ENCODE results near the gene LEMD2.
A peak's percentile ranks its signal among the peaks of the same experiment; 100 is the strongest.

The LEMD2 gene

DNA sequence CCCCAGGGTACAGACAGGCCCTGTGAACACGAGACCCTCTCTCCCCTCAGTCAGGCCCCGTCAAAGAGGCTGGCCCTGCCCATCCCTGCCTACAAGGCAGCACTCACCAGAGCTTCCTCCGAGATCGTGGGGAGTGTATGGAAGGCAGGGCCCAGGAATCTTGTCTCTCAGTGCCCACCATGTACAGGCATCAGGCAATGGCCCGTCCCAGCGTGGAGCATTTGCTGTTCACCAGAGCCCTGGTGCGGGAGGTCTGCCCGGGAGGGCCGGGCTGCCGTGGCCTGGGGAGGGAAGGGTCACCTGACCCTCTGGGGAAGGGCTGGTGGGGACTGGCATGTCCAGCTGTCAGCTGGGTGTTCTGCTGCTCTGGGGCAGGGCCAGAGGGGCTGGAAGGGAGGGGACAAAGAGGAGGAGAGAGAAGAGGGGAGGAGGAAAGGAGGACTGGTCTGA lies 42.3 kb downstream of the LEMD2 start, which contains the start of gene IP6K3:
Gene IP6K3, minus strand, starts transcription at position 255 of the 450 bp plus-strand sequence. CDS start 11,429 bp downstream, outside the sequence.
- in situ Hi-C loops (cut with MboI; ENCODE audit: low sequenced_read_pairs, unreplicated experiment), result no loop called here
- TF ChIP-seq, protein P1, sequence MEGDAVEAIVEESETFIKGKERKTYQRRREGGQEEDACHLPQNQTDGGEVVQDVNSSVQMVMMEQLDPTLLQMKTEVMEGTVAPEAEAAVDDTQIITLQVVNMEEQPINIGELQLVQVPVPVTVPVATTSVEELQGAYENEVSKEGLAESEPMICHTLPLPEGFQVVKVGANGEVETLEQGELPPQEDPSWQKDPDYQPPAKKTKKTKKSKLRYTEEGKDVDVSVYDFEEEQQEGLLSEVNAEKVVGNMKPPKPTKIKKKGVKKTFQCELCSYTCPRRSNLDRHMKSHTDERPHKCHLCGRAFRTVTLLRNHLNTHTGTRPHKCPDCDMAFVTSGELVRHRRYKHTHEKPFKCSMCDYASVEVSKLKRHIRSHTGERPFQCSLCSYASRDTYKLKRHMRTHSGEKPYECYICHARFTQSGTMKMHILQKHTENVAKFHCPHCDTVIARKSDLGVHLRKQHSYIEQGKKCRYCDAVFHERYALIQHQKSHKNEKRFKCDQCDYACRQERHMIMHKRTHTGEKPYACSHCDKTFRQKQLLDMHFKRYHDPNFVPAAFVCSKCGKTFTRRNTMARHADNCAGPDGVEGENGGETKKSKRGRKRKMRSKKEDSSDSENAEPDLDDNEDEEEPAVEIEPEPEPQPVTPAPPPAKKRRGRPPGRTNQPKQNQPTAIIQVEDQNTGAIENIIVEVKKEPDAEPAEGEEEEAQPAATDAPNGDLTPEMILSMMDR (IDR thresholded peaks at IDR 0.05; ENCODE audit: borderline replicate concordance, control extremely low read depth, extremely low read depth, insufficient read depth, missing control alignments), result no peak
- no peak for DNase-seq (ENCODE audit: low spot score)

DNA sequence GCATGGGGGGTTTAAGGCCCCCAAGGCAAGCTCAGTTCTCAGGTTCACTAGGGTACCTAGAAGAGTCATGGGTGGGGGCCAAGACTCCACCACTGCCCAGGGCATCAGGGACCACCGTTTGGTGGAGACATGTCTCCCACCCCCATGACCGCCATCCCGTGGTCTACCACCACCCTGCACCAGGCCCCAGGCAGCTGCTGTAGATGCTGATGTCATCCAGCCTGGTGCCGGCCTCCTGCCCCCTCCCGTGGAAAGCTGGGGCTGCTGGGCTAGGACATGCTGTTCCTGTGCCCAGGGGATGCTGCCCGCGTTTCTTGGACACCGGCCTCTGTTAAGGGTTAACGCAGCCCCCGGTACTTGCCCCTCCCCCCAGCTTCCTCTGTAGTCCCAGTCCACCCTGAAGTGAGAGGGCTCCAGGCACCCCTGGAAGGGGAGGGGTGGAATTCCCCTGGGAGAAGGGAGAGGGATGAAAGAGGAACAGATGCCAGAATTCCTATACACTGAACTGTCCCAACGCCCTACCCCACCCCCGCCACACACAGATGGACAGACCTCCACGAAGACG lies 42.8 kb downstream of the LEMD2 start:
- in situ Hi-C loops (cut with MboI; ENCODE audit: low sequenced_read_pairs, unreplicated experiment), result no loop called here
- TF ChIP-seq, protein P1 (IDR thresholded peaks at IDR 0.05; ENCODE audit: borderline replicate concordance, control extremely low read depth, extremely low read depth, insufficient read depth, missing control alignments), result no peak
- no peak for DNase-seq (ENCODE audit: low spot score)

DNA sequence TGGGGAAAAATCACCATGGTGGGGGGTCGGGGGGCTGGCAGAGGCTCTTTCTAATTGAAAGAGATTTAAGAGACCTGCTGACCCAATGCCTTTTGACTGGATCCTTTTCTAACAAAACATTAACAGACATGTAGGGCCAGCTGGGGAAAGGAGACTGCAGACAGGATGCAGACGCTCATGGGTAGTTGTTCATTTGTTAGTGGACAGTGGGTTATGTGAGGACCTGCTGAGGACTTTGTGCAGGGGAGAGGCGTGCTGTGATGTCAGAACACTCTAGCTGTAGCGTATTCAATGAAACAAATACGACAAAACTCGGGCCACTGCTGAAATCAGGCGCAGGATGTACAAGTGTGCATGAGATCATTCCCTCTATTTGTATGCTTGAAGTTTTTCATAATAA lies 43.4 kb downstream of the LEMD2 start:
- in situ Hi-C loops (cut with MboI; ENCODE audit: low sequenced_read_pairs, unreplicated experiment), result no loop called here
- TF ChIP-seq, protein P1 (IDR thresholded peaks at IDR 0.05; ENCODE audit: borderline replicate concordance, control extremely low read depth, extremely low read depth, insufficient read depth, missing control alignments), result no peak
- DNase-seq (ENCODE audit: low spot score), result no peak

DNA sequence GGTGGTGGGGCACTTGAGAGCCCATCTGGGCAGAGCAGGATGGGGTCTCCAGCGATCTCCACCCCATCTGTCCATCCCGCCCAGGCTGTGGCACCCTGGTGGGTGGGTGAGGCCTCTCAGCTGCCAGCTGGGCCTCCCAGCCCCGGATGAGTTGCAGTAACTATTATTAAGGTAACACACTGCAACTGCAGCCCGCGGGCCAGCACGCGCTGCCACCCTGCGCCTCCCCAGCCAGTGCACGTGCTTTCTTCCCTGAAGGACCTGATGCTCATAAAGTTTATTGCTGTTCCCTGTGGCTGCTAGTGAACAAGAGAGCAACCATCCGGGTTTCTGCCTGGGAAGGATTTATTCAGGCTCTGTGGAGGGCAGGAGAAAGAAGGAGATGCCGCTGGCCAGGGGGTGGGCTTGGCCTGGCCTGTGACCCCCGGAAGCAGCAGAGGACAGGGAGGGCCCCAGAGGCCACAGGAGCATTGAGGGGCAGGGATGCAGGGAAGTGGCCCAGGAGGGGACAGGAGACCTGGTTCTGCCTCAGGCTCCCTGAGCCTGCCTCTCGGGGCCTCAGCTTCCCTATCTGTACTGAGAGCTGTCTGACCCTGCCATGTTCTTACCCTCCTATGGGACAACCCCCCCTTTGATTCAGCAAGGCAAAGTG lies 43.9 kb downstream of the LEMD2 start:
- TF ChIP-seq, protein P1 (IDR thresholded peaks at IDR 0.05; ENCODE audit: borderline replicate concordance, control extremely low read depth, extremely low read depth, insufficient read depth, missing control alignments), result no peak
- DNase-seq (ENCODE audit: low spot score), result no peak
- in situ Hi-C loops (cut with MboI; ENCODE audit: low sequenced_read_pairs, unreplicated experiment), result no loop called here

DNA sequence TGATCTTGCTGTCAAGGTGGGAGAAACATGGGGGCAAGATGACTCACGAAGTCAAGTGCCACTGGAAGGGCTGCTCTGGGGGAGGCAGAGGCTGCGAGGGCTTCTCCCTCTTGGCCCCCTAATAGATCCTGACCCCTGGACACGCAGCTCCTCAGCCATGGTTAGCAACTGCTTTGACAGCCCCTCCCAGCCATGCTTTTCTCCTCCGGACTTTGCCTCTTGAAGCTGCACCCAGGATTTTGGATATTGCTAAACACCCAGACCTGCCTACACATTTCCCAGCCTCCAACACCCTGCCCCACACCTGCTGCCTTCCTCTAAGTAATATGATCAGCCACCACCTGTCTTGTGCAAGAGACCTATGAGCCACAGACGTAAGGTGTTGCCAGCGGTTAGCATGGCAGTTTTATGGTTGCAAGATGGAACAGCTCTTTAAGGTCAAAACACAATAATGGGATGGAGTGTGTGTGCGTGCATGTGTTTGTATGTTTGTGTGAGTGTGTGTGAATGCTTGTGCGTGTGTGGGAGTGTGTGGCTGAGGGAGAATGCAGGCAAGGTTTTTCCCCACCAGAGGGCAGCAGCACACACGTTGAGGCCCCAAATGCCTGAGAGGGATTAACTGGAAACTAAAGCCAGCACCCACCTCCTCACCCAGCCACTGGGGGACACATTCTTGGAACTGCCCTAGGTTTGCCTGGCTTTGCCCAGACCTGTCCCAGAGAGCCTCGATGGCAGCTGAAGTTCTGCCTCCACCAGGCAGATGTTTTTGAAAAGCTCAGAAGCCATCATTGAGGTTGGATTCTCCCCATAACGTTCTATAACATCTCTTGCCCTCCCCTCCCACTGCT lies 44.7 kb downstream of the LEMD2 start:
- TF ChIP-seq, protein P1 (IDR thresholded peaks at IDR 0.05; ENCODE audit: borderline replicate concordance, control extremely low read depth, extremely low read depth, insufficient read depth, missing control alignments), result peak; percentile 83
- in situ Hi-C loops (cut with MboI; ENCODE audit: low sequenced_read_pairs, unreplicated experiment), result no loop called here
- peak; percentile 89 for DNase-seq (ENCODE audit: low spot score)

DNA sequence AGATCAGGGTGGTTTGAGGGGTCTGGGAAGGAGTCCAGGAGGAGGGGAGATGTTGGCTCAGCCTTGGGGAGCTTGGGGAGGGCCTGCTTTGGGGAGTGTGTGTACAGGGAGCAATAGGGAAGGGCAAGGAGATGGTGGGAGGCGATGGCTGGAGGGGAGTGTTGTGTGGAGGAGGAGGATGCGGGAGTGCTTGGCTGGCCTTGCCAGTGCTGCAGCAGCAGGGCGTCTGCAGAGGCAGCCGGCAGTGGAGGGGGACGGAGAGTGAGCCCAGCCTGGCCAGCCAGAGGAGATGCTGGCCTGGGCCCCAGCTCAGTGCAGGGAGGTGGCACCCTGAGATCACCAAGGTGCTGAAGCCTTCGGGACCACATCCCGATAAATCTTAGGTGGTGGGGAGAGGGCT lies 46.1 kb downstream of the LEMD2 start:
- in situ Hi-C loops (cut with MboI; ENCODE audit: low sequenced_read_pairs, unreplicated experiment), result no loop called here
- no peak for DNase-seq (ENCODE audit: low spot score)
- TF ChIP-seq, protein P1 (IDR thresholded peaks at IDR 0.05; ENCODE audit: borderline replicate concordance, control extremely low read depth, extremely low read depth, insufficient read depth, missing control alignments), result no peak

All from GM13976 (cell line).